Type B pancreatic cell (in vitro differentiated cells): Measurements from ENCODE around the gene SLC43A3. TPM values are rescaled to one million over a fixed set of nuclear protein-coding genes. Genes with fewer than 3 reads are reported as not detected.
"Not testable (repeated sequence)": the region's sequence is repeated elsewhere in the genome, so short reads cannot be mapped to it uniquely, and the experiment has no call there.

Experiments used
- DNase-seq: peaks from one replicate; pipeline ENCODE4 v3.0.0; 2021; ENCODE audit warnings: mixed read lengths; ENCODE audit not compliant: unreplicated experiment; ENCODE audit errors: extremely low spot score
- H3K27ac Mint-ChIP-seq: 2 replicates; pipeline ENCODE4 v1.8.0; 2021; ENCODE audit warnings: mild to moderate bottlenecking, mixed read lengths
- H3K27me3 Mint-ChIP-seq: 2 replicates; pipeline ENCODE4 v1.8.0; 2021; ENCODE audit warnings: mixed read lengths
- H3K36me3 Mint-ChIP-seq: 2 replicates; pipeline ENCODE4 v1.8.0; 2021; ENCODE audit warnings: mixed read lengths
- H3K4me1 Mint-ChIP-seq: one replicate; pipeline ENCODE4 v1.8.0; 2021; ENCODE audit warnings: mixed read lengths; ENCODE audit not compliant: unreplicated experiment
- H3K4me3 Mint-ChIP-seq: 2 replicates; pipeline ENCODE4 v1.8.0; 2021; ENCODE audit warnings: mild to moderate bottlenecking, mixed read lengths
- H3K9me3 Mint-ChIP-seq: 2 replicates; pipeline ENCODE4 v1.8.0; 2021; ENCODE audit warnings: mixed read lengths
- total RNA-seq: library from RNA; stranded (reverse); gene quantifications from 2 replicates; pipeline ENCODE4 v1.2.1, GENCODE V29; 2021; ENCODE audit warnings: low replicate concordance
- TF ChIP-seq, protein P1 (sequence below): fragments of 200-600 bp; sonication (generic); conservative IDR thresholded peaks from 2 replicates; pipeline ENCODE4 v1.5.0; 2021; ENCODE audit warnings: antibody characterized with exemption, mild to moderate bottlenecking

SLC43A3 gene
- total RNA-seq, 1 donor from 2014 or later = 20.4 TPM

DNA sequence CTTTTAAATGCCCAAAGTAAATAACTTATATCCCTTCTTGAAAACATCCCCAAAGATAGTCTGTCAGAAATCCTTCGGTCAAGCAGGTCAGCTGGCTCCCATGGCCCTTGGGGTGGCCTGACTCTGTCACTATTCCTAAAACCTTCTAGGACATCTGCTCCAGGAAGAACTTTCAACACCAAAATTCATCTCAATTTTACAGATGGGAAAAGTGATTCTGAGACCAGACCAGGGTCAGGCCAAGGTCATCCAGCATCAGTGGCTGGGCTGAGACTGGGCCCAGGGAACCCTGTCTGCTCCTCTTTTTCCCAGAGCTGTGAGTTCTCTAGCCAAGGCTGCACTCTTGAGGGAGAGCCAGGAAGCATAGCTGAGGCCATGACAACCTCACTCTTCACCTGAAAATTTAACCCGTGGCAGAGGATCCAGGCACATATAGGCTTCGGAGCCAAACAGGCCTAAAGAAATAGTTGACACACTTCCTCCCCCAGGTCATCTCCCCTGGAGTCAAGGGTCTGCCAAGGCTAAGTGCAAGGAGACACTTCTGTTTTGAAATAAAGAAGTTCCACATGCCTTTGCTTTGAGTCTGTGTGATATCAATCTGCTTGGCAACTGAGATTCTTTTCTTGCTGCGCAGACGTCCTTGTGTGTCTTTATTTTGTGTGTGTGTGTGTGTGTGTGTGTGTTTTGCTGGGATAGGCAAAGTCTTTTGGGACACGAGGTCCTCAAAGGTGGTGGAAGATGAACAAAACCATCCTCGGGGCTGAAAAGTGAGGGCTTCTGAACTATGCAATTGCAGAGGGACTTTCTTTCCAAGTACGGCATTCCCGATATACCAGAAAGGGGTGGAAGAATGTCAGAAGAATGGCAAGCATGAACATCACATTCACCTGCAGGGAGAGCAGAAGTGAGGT lies 19.7 kb downstream of the SLC43A3 start:
- peaks cover 7% of the 10 kb centered on the region for H3K27me3 Mint-ChIP-seq
- no peak overlapping the region for H3K4me3 Mint-ChIP-seq
- H3K4me1 Mint-ChIP-seq = no peaks in the 10 kb centered on the region
- no peaks in the 10 kb centered on the region for H3K9me3 Mint-ChIP-seq
- TF ChIP-seq, protein P1, sequence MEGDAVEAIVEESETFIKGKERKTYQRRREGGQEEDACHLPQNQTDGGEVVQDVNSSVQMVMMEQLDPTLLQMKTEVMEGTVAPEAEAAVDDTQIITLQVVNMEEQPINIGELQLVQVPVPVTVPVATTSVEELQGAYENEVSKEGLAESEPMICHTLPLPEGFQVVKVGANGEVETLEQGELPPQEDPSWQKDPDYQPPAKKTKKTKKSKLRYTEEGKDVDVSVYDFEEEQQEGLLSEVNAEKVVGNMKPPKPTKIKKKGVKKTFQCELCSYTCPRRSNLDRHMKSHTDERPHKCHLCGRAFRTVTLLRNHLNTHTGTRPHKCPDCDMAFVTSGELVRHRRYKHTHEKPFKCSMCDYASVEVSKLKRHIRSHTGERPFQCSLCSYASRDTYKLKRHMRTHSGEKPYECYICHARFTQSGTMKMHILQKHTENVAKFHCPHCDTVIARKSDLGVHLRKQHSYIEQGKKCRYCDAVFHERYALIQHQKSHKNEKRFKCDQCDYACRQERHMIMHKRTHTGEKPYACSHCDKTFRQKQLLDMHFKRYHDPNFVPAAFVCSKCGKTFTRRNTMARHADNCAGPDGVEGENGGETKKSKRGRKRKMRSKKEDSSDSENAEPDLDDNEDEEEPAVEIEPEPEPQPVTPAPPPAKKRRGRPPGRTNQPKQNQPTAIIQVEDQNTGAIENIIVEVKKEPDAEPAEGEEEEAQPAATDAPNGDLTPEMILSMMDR = no peak
- no peak for DNase-seq
- peaks cover 9% of the 10 kb centered on the region for H3K36me3 Mint-ChIP-seq
- H3K27ac Mint-ChIP-seq = no peak overlapping the region

DNA sequence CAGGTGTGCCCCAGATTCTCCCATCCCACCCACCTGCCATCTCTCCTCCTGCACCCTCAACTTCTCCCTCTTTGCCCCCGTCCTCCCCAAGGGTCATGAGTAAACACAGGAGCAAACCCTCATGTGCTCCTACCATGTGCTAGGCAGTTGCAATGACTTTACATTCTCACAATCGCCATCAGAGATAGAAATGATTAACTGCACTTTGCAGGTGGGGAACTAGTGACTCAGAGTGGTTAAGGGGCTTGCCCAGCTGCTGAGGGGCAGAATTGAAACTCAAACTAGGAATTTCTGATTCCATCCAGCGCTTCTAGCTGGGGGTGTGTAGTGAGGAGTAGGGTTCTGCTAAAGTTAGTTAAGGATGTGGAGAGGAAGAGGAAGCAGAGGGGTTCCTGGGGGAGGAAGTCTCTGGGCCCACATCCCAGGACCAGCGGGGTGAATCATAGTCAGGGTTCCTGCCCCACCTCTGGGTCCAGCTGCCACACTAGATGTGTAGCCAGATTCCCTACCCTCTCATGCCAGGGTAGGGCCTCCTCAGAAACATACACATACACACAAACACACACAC lies 20.5 kb downstream of the SLC43A3 start:
- no peaks in the 10 kb centered on the region for H3K9me3 Mint-ChIP-seq
- peaks cover 9% of the 10 kb centered on the region for H3K36me3 Mint-ChIP-seq
- no peak for DNase-seq
- H3K27ac Mint-ChIP-seq = no peak overlapping the region
- H3K4me3 Mint-ChIP-seq = no peak overlapping the region
- peaks cover 8% of the 10 kb centered on the region for H3K27me3 Mint-ChIP-seq
- H3K4me1 Mint-ChIP-seq = no peaks in the 10 kb centered on the region
- TF ChIP-seq, protein P1 = no peak

DNA sequence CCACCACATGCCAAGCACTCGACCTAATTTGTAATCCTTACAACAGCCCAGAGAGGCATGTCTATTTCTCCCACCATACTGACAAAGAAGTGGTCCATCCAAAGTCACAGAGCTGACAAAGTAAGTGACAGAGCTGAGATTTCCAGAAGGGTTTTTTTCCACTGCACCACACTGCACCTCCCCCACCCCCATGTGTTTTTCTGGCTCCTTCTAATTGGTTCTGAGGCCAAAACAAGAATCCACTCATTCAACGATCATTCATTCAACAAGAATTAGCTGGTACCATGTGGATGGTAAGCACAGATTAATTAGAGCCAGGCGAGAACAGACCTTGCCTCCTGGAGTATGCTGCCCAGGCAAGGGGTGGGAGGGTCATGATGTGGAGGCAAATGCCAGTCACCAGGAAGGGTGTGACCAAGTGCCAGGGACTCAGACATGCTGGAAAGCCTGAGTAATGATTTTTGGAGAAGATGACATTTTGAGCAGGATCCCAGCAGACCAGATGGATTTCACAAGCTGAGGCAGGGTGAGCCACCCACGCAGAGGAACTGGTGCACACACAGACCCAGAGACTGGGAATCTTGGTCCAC lies 21.6 kb downstream of the SLC43A3 start:
- TF ChIP-seq, protein P1 = no peak
- DNase-seq = no peak
- Mint-ChIP-seq H3K27me3 (peaks cover 15% of the 10 kb centered on the region), H3K4me3 (no peak overlapping the region), H3K36me3 (peaks cover 5% of the 10 kb centered on the region), H3K27ac (no peak overlapping the region), H3K4me1 (no peaks in the 10 kb centered on the region), H3K9me3 (no peaks in the 10 kb centered on the region)

DNA sequence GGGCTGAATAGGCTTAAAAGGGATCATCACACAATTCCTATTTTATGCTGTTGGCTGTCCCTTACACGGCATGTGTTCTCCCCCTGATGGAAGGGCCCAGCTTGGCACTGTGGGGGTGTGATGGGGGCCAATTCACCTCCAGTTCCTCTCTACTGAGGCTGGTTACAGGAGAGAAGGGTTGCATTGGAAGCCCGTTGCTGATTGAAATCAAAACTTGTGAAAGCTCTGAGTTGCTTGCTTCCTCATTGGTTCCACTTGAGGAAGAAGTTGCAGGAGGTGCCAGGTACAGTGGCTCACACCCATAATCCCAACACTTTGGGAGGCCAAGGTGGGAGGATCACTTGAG lies 23.1 kb downstream of the SLC43A3 start:
- H3K4me1 Mint-ChIP-seq = no peaks in the 10 kb centered on the region
- no peak overlapping the region for H3K27ac Mint-ChIP-seq
- H3K4me3 Mint-ChIP-seq = no peak overlapping the region
- H3K9me3 Mint-ChIP-seq = no peaks in the 10 kb centered on the region
- TF ChIP-seq, protein P1 = no peak
- H3K36me3 Mint-ChIP-seq = no peaks in the 10 kb centered on the region
- H3K27me3 Mint-ChIP-seq = peaks cover 15% of the 10 kb centered on the region
- no peak for DNase-seq

DNA sequence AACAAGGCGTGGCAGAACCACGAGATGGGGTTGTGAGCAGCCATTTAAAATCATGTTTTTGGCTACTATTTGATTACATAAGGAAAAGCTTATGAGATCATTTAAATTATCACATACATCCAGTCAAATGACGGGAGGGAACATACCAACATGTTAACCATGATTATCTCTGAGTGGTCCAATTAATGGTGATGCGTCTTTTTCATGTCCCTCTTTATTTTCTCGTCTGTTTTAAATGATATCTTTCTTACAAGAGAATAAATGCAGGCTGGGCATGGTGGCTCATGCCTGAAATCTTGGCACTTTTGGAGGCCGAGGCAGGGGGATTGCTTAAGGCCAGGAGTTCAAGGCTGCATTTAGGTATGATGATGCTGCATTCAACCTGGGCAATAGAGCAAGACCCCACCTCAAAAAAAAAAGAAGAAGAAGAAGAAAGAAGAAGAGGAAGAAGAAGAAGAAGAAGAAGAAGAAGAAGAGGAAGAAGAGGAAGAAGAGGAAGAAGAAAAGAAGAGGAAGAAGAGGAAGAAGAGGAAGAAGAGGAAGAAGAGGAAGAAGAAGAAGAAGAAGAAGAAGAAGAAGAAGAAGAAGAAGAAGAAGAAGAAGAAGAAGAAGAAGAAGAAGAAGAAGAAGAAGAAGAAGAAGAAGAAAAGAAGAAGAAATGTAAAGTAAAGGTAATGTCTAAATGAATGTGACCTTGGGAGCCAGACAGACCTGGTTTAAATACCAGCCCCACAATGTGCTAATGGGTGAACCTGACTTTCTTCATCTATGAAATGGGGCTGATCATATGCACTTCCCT lies 23.7 kb downstream of the SLC43A3 start:
- not testable (repeated sequence) for H3K4me1 Mint-ChIP-seq, H3K4me3 Mint-ChIP-seq, H3K9me3 Mint-ChIP-seq, H3K36me3 Mint-ChIP-seq, DNase-seq
- Mint-ChIP-seq H3K27me3 (peaks cover 15% of the 10 kb centered on the region), H3K27ac (peak overlapping the region; percentile 61)
